GM13976 (cell line): Measurements from ENCODE around the gene GPX3.

Experiments
- DNase-seq: peaks from one replicate; pipeline ENCODE4 v3.0.0; 2012; ENCODE audit warnings: low spot score
- CTCF ChIP-seq: IDR thresholded peaks from 2 replicates; pipeline ENCODE4 v1.5.1; 2012; ENCODE audit warnings: borderline replicate concordance, mild to moderate bottlenecking; ENCODE audit not compliant: insufficient read depth; ENCODE audit errors: extremely low read depth, missing control alignments, control extremely low read depth
- in situ Hi-C: fragments of 300-500 bp; cut with MboI; formaldehyde crosslinking; loops from one replicate; pipeline ENCODE4 v1.12.0; 2022; ENCODE audit warnings: low sequenced_read_pairs, mixed read lengths, inconsistent platforms; ENCODE audit not compliant: unreplicated experiment

The GPX3 gene

GRCh38 chr5:151071848-151072629 is 51.6 kb downstream of the GPX3 start:
- no peak for DNase-seq
- in situ Hi-C loops: no loop called here
- no peak for TF ChIP-seq CTCF

- DNase-seq: no peak
- no peak for TF ChIP-seq CTCF
- in situ Hi-C loops: no loop called here
Measured at GRCh38 chr5:151072630-151073025, 52.2 kb downstream of the GPX3 start.

- TF ChIP-seq CTCF: no peak
- in situ Hi-C loops: no loop called here
- no peak for DNase-seq
Measured at GRCh38 chr5:151073280-151073679, 52.9 kb downstream of the GPX3 start.

GRCh38 chr5:151074557-151074956 is 54.2 kb downstream of the GPX3 start:
- DNase-seq: no peak
- in situ Hi-C loops: no loop called here
- TF ChIP-seq CTCF: no peak

- no peak for TF ChIP-seq CTCF
- DNase-seq: no peak
- in situ Hi-C loops: no loop called here
Measured at GRCh38 chr5:151075698-151076331, 55.4 kb downstream of the GPX3 start.

- DNase-seq: no peak
- no peak for TF ChIP-seq CTCF
Measured at GRCh38 chr5:151076616-151077015, 56.2 kb downstream of the GPX3 start.

More at GRCh38 chr5:151076616-151077015, 56.2 kb downstream of the GPX3 start:
- in situ Hi-C loops: no loop called here
